HEK293 (cell line): ENCODE measurements around the gene CENPB.
"Not testable (repeated sequence)": the region's sequence is repeated elsewhere in the genome, so short reads cannot be mapped to it uniquely, and the experiment has no call there.

Experiments
- CTCF ChIA-PET: fragments of 350-600 bp; formaldehyde crosslinking; extraction: SDS; loops from one replicate; lab custom pipeline; 2021; ENCODE audit warnings: antibody characterized with exemption; lab: Yijun Ruan, JAX
- POLR2A ChIA-PET: fragments of 300-600 bp; formaldehyde crosslinking; extraction: SDS; loops from one replicate; lab custom pipeline; 2020; ENCODE audit warnings: antibody characterized with exemption, inconsistent platforms; lab: Yijun Ruan, JAX
- H3K27ac ChIP-seq: fragments of 200-500 bp; sonication (Bioruptor generic); 2 replicates; pipeline ENCODE4 v1.5.1; 2014; ENCODE audit warnings: low read depth, low read length, control low read depth, inconsistent platforms; ENCODE audit errors: extremely low read depth
- H3K36me3 ChIP-seq, 2 experiments: fragments of 200-500 bp in 1 of 2; sonication (Bioruptor generic) in 1 of 2; 1 replicate in 1 of 2; 2 replicates in 1 of 2; pipeline ENCODE4 v1.5.1; 2014 to 2017; ENCODE audit warnings: inconsistent platforms in 2 of 2, low read length in 2 of 2; ENCODE audit not compliant: control insufficient read depth in 2 of 2, insufficient read depth in 1 of 2
- H3K4me1 ChIP-seq: fragments of 200-500 bp; sonication (Bioruptor generic); 2 replicates; pipeline ENCODE4 v1.5.1; 2014; ENCODE audit warnings: mild to moderate bottlenecking, low read length, inconsistent platforms; ENCODE audit not compliant: control insufficient read depth, insufficient read depth
- H3K4me3 ChIP-seq: 2 replicates; pipeline ENCODE4 v1.5.1; 2011; ENCODE audit warnings: low read depth, mild to moderate bottlenecking, control low read depth, low read length, moderate library complexity
- H3K9me3 ChIP-seq: fragments of 200-500 bp; sonication (Bioruptor generic); 2 replicates; pipeline ENCODE4 v1.5.1; 2014; ENCODE audit warnings: low read depth, low read length, inconsistent platforms; ENCODE audit not compliant: control insufficient read depth, insufficient read depth
- BCL11B ChIP-seq: fragments of 450-650 bp; formaldehyde crosslinking; IDR thresholded peaks from 2 replicates; pipeline ENCODE4 v1.5.1; 2016; ENCODE audit warnings: low read depth, missing biosample characterization, missing genetic modification characterization
- KLF7 ChIP-seq: fragments of 450-650 bp; formaldehyde crosslinking; IDR thresholded peaks from 2 replicates; pipeline ENCODE4 v1.5.1; 2016; ENCODE audit warnings: missing biosample characterization, missing genetic modification characterization, borderline replicate concordance
- SCRT1 ChIP-seq: fragments of 450-650 bp; formaldehyde crosslinking; IDR thresholded peaks from 2 replicates; pipeline ENCODE4 v1.5.1; 2016; ENCODE audit warnings: missing biosample characterization, missing genetic modification characterization, borderline replicate concordance
- SCRT2 ChIP-seq: fragments of 450-650 bp; formaldehyde crosslinking; IDR thresholded peaks from 2 replicates; pipeline ENCODE4 v1.5.1; 2016; ENCODE audit warnings: missing biosample characterization, missing genetic modification characterization
- SETDB1 ChIP-seq: IDR thresholded peaks from one replicate; pipeline ENCODE4 v1.6.1; 2017; ENCODE audit warnings: mild to moderate bottlenecking, low read length, moderate library complexity, mixed read lengths; ENCODE audit not compliant: insufficient read length
- ZBTB7A ChIP-seq: fragments of 450-650 bp; formaldehyde crosslinking; IDR thresholded peaks from 2 replicates; pipeline ENCODE4 v1.5.1; 2016; ENCODE audit warnings: low read depth, missing biosample characterization, missing genetic modification characterization
- ZNF121 ChIP-seq: fragments of 450-650 bp; formaldehyde crosslinking; IDR thresholded peaks from 2 replicates; pipeline ENCODE4 v1.5.1; 2016; ENCODE audit warnings: missing biosample characterization, missing genetic modification characterization
- ZNF184 ChIP-seq: fragments of 450-650 bp; IDR thresholded peaks from 2 replicates; pipeline ENCODE4 v1.5.1; 2018; ENCODE audit warnings: missing biosample characterization, mild to moderate bottlenecking, missing genetic modification characterization
- ZNF214 ChIP-seq: fragments of 450-650 bp; formaldehyde crosslinking; IDR thresholded peaks from 2 replicates; pipeline ENCODE4 v1.5.1; 2017; ENCODE audit warnings: missing biosample characterization, mild to moderate bottlenecking, missing genetic modification characterization, borderline replicate concordance
- ZNF266 ChIP-seq: fragments of 450-650 bp; formaldehyde crosslinking; IDR thresholded peaks from 2 replicates; pipeline ENCODE4 v1.5.1; 2016; ENCODE audit warnings: missing biosample characterization, missing genetic modification characterization, low read depth
- ZNF341 ChIP-seq: fragments of 450-650 bp; formaldehyde crosslinking; IDR thresholded peaks from 2 replicates; pipeline ENCODE4; 2016; ENCODE audit warnings: low read depth, missing biosample characterization, missing genetic modification characterization
- ZNF558 ChIP-seq: fragments of 450-650 bp; formaldehyde crosslinking; IDR thresholded peaks from 2 replicates; pipeline ENCODE4 v1.5.1; 2016; ENCODE audit warnings: missing biosample characterization, missing genetic modification characterization
- ZNF585B ChIP-seq: fragments of 450-650 bp; formaldehyde crosslinking; IDR thresholded peaks from 2 replicates; pipeline ENCODE4 v1.5.1; 2016; ENCODE audit warnings: missing biosample characterization, missing genetic modification characterization
- ZNF707 ChIP-seq: fragments of 450-650 bp; formaldehyde crosslinking; IDR thresholded peaks from 2 replicates; pipeline ENCODE4 v1.5.1; 2016; ENCODE audit warnings: missing biosample characterization, missing genetic modification characterization
- ZSCAN30 ChIP-seq: fragments of 450-650 bp; IDR thresholded peaks from 2 replicates; pipeline ENCODE4 v1.5.1; 2018; ENCODE audit warnings: missing biosample characterization, mild to moderate bottlenecking, missing genetic modification characterization, moderate library complexity
- TF ChIP-seq, protein P1 (sequence below): fragments of 450-650 bp; formaldehyde crosslinking; IDR thresholded peaks from 2 replicates; pipeline ENCODE4 v1.5.1; 2016; ENCODE audit warnings: missing biosample characterization, missing genetic modification characterization, borderline replicate concordance
- TF ChIP-seq, protein P2 (sequence below): fragments of 450-650 bp; formaldehyde crosslinking; IDR thresholded peaks from 2 replicates; pipeline ENCODE4 v1.5.0; 2017; ENCODE audit warnings: missing biosample characterization, missing genetic modification characterization, borderline replicate concordance

The CENPB gene

DNA sequence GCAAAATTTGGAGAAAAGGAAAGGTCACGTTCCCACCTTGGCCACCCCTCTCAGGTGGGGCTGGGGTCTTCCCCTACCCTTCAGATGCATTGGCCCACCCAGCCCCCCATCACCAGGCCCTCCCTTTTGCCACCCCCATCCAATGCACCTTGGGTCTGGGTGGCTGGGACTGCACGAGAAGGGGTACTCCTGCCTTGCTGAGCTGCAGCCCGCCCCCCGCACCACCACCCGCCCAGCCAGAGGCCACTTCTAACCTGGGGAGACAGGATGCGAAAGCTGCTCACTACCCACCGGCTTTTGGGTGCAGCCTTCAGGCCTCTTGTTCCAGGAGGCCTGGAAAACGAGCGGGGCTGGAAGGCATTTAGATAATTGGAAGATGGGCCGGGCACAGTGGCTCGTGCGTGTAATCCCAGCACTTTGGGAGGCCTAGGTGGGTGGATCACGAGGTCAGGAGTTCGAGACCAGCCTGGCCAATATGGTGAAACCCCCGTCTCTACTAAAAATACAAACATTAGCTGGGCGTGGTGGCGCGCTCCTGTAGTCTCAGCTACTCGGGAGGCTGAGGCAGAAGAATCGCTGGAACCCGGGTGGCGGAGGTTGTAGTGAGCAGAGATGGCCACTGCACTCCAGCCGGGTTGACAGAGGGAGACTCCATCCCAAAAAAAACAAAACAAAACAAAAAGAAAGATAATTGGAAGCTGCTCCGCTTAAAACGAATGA lies 8.3 kb upstream of the CENPB start:
- Histone ChIP-seq H3K27ac (no peak overlapping the region), H3K9me3 (no peaks in the 10 kb centered on the region), H3K4me1 (peaks cover 12% of the 10 kb centered on the region), H3K36me3 (peaks cover 0 to 25% of the 10 kb centered on the region in 2 experiments; a peak in 2 of 3 replicates), H3K4me3 (peak overlapping the region; percentile 83; the same call in 1 of the 2 replicates)
- no peak for TF ChIP-seq BCL11B (tag by site-specific recombination)
- TF ChIP-seq ZSCAN30 = no peak
- no peak for TF ChIP-seq SETDB1
- TF ChIP-seq, protein P1, sequence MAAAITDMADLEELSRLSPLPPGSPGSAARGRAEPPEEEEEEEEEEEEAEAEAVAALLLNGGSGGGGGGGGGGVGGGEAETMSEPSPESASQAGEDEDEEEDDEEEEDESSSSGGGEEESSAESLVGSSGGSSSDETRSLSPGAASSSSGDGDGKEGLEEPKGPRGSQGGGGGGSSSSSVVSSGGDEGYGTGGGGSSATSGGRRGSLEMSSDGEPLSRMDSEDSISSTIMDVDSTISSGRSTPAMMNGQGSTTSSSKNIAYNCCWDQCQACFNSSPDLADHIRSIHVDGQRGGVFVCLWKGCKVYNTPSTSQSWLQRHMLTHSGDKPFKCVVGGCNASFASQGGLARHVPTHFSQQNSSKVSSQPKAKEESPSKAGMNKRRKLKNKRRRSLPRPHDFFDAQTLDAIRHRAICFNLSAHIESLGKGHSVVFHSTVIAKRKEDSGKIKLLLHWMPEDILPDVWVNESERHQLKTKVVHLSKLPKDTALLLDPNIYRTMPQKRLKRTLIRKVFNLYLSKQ (tag by site-specific recombination) = no peak
- no peak for TF ChIP-seq ZNF214 (tag by site-specific recombination)
- TF ChIP-seq KLF7 (tag by site-specific recombination) = no peak
- TF ChIP-seq ZNF341 = no peak
- TF ChIP-seq ZBTB7A = no peak
- TF ChIP-seq ZNF707 (tag by site-specific recombination) = no peak
- TF ChIP-seq ZNF585B (tag by site-specific recombination) = no peak
- TF ChIP-seq, protein P2, sequence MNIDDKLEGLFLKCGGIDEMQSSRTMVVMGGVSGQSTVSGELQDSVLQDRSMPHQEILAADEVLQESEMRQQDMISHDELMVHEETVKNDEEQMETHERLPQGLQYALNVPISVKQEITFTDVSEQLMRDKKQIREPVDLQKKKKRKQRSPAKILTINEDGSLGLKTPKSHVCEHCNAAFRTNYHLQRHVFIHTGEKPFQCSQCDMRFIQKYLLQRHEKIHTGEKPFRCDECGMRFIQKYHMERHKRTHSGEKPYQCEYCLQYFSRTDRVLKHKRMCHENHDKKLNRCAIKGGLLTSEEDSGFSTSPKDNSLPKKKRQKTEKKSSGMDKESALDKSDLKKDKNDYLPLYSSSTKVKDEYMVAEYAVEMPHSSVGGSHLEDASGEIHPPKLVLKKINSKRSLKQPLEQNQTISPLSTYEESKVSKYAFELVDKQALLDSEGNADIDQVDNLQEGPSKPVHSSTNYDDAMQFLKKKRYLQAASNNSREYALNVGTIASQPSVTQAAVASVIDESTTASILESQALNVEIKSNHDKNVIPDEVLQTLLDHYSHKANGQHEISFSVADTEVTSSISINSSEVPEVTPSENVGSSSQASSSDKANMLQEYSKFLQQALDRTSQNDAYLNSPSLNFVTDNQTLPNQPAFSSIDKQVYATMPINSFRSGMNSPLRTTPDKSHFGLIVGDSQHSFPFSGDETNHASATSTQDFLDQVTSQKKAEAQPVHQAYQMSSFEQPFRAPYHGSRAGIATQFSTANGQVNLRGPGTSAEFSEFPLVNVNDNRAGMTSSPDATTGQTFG (tag by site-specific recombination) = no peak
- no peak for TF ChIP-seq ZNF558 (tag by site-specific recombination)
- no peak for TF ChIP-seq ZNF266 (tag by site-specific recombination)
- POLR2A ChIA-PET = interaction anchor here (0.8 to 2.8 kb wide), 4 partner anchors 8 to 44 kb away, joined by 3 to 40 read pairs (median 14); partner anchors contain the start of genes AP5S1 and CENPB
- CTCF ChIA-PET = interaction anchor here (0.6 to 1.3 kb wide), 7 partner anchors 23 to 374 kb away, joined by 3 to 6 read pairs (median 4); no protein-coding TSS in a partner anchor

DNA sequence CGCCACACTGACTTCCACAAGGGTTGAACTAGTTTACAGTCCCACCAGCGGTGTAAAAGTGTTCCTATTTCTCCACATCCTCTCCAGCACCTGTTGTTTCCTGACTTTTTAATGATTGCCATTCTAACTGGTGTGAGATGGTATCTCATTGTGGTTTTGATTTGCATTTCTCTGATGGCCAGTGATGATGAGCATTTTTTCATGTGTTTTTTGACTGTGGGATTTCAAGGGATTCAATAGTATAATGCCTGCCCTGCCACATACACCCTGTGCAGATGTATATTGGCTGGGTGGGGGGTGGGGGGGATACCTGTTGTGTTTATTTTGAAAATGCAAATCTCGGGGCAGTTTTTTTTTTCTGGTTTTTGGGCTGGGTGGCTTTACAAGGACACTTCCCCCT lies 7.6 kb upstream of the CENPB start:
- not testable (repeated sequence) for H3K4me3 ChIP-seq, H3K9me3 ChIP-seq, H3K27ac ChIP-seq
- ChIA-PET CTCF (interaction anchor here (1.3 kb wide), 1 partner anchor 24 kb away, joined by 3 read pairs; no protein-coding TSS in a partner anchor), POLR2A (interaction anchor here (0.8 kb wide), 1 partner anchor 12 kb away, joined by 8 read pairs; no protein-coding TSS in a partner anchor)
- Histone ChIP-seq H3K36me3 (peaks cover 0 to 18% of the 10 kb centered on the region in 2 experiments; a peak in 1 of 3 replicates), H3K4me1 (peaks cover 12% of the 10 kb centered on the region)
- TF ChIP-seq ZNF184 (tag by site-specific recombination) (peak; percentile 93), SCRT1 (tag by site-specific recombination) (peak; percentile 79), SCRT2 (tag by site-specific recombination) (peak; percentile 73)

DNA sequence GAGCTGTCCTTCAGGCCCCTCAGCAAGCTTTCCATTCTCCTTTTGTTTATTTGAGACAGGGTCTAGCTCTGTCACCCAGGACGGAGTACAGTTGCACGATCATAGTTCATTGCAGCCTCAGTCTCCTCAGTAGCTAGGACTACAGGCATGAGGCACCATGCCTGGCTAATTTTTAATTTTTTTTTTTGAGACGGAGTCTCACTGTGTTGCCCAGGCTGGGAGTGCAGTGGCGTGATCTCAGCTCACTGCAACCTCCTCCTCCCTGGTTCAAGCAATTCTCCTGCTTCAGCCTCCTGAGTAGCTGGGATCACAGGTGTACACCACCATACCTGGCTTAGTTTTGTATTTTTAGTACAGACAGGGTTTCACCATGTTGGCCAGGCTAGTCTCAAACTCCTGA lies 2.7 kb upstream of the CENPB start:
- ChIA-PET CTCF (interaction anchor here (0.9 to 10.3 kb wide), 4 partner anchors 23 to 80 kb away, joined by 3 to 142 read pairs (median 7); partner anchors contain the start of gene AP5S1), POLR2A (interaction anchor here (0.9 kb wide), 1 partner anchor 29 kb away, joined by 4 read pairs; no protein-coding TSS in a partner anchor)
- not testable (repeated sequence) for H3K9me3 ChIP-seq, H3K27ac ChIP-seq, H3K4me3 ChIP-seq
- TF ChIP-seq ZNF121 (tag by site-specific recombination) = peak; percentile 60
- H3K36me3 ChIP-seq = peaks cover 0 to 16% of the 10 kb centered on the region in 2 experiments; a peak in 2 of 3 replicates
- H3K4me1 ChIP-seq = peaks cover 15% of the 10 kb centered on the region; the same call in 1 of the 2 replicates
